HL-60/S4 treated with phorbol 12-myristate 13-acetate at 8.2 ng/mL for 4 days and 3 days (cell line): Measurements from ENCODE around the gene STUB1.

Experiments
- in situ Hi-C: fragments of 300-500 bp; cut with MboI; formaldehyde crosslinking; loops from 2 replicates; pipeline ENCODE4 v1.15.0; 2022; ENCODE audit warnings: low sequenced_read_pairs

Gene STUB1

GRCh38 chr16:721765-722540 is 41.7 kb downstream of the STUB1 start:
- in situ Hi-C loops, result no loop called here

GRCh38 chr16:722835-723633 is 42.8 kb downstream of the STUB1 start:
- in situ Hi-C loops, result no loop called here

GRCh38 chr16:723695-724094 is 43.5 kb downstream of the STUB1 start:
- in situ Hi-C loops, result no loop called here

GRCh38 chr16:724188-725040 is 44.2 kb downstream of the STUB1 start:
- in situ Hi-C loops, result no loop called here

GRCh38 chr16:725041-725376 is 44.8 kb downstream of the STUB1 start:
- in situ Hi-C loops, result no loop called here

GRCh38 chr16:725463-726187 is 45.4 kb downstream of the STUB1 start:
- in situ Hi-C loops, result no loop called here

- in situ Hi-C loops, result no loop called here
These were observed 45.9 kb downstream of the STUB1 start for GRCh38 chr16:726188-726437.

- in situ Hi-C loops, result no loop called here
These were observed 46.5 kb downstream of the STUB1 start, which contains the start of the genes CCDC78 and HAGHL for GRCh38 chr16:726438-727290. TSS of gene CCDC78 (minus strand) at chr16:726443. CDS start at chr16:726367, 76 bp downstream. TSS of gene HAGHL (plus strand) at chr16:727106. CDS start at chr16:727510, 404 bp downstream.

GRCh38 chr16:727291-727977 is 47.2 kb downstream of the STUB1 start:
- in situ Hi-C loops, result no loop called here

GRCh38 chr16:728131-728889 is 48.1 kb downstream of the STUB1 start:
- in situ Hi-C loops, result no loop called here

- in situ Hi-C loops, result no loop called here
These were observed 48.9 kb downstream of the STUB1 start for GRCh38 chr16:728890-729744.

GRCh38 chr16:729768-730665 is 49.8 kb downstream of the STUB1 start:
- in situ Hi-C loops, result no loop called here

GRCh38 chr16:730666-731509 is 50.7 kb downstream of the STUB1 start:
- in situ Hi-C loops, result no loop called here

- in situ Hi-C loops, result no loop called here
These were observed 52.1 kb downstream of the STUB1 start for GRCh38 chr16:732332-732731.
